Hippocampal formation (tissue), 2 donors: ENCODE measurements around the gene TOMM7.
"Not testable (repeated sequence)": the region's sequence is repeated elsewhere in the genome, so short reads cannot be mapped to it uniquely, and the experiment has no call there.

Experiments
- DNase-seq, 2 donors: peaks; one replicate each; lab custom pipeline; 2025; lab: John Stamatoyannopoulos, UW

The TOMM7 gene

DNA sequence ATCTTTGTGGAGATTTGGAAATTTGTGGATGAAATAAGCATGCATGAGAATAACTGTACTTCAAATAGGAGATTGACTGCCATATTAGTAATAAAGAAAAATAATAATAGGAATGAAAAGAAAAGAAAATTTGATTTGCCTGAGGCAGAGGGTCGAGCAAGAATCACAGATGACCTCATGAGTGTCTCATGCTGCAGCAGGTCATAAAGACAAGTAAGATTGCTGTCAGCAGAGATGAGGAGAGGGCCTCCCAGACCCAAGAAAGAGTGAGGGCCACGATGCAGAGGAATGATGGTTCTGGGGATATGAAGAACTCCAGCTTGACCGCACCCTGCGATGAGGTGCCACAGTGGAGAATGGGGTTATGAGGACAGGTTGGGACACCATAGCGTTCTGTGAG is 39.2 kb downstream of the TOMM7 start:
- DNase-seq, result no peak

DNA sequence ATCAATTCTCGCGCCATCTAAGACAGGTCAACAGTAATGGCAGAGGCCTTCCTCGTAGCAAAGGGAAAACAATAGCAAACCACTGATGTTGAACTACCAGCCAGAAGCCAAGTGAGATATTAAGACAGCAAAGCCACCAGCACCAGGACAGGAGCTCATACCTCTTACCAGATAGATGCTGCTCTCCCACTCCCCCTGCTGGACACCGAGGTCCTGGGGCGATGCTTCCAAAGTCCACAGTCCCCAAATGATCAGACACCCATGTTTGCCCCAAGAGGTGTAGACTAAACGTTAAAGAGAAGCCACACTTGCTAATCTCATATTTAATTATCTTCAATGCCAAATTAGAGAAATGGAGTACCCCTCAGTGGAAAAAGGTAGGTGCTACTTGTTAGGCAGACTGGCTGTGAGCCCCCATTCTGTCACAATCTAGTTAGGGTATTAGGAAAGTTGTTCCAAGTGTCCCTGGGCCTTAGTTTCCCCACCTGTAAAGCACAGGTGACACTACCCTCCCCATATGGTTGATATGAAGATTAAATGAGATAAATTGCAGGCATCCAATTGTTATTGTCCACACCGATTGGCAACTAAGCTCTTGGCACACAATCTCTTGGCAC is 39.9 kb downstream of the TOMM7 start:
- DNase-seq, result peak in 1 of 2 donors; percentile 7

DNA sequence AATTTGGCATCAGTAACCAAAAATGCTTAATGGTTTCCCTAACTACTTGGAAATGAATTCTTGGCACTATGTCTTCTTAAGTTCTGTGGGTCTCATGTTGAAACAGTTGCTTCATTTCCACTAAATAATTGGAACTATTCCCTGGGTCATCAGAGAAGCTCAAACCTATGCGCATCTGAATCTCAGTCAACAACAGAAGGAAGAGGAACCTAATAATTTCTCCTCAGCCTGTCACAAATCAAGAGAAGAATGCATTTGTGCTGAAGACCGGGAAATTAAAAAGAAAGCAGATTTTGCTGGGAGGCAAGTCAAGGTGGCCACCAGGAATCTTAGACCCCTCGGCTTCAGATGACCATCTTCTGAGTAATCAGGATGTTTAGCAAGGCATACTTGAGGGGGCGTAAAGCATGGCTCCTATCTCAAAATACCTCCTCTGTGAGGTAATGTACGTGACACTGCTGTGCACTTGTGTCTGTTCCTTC is 41.4 kb downstream of the TOMM7 start:
- DNase-seq, result no peak

DNA sequence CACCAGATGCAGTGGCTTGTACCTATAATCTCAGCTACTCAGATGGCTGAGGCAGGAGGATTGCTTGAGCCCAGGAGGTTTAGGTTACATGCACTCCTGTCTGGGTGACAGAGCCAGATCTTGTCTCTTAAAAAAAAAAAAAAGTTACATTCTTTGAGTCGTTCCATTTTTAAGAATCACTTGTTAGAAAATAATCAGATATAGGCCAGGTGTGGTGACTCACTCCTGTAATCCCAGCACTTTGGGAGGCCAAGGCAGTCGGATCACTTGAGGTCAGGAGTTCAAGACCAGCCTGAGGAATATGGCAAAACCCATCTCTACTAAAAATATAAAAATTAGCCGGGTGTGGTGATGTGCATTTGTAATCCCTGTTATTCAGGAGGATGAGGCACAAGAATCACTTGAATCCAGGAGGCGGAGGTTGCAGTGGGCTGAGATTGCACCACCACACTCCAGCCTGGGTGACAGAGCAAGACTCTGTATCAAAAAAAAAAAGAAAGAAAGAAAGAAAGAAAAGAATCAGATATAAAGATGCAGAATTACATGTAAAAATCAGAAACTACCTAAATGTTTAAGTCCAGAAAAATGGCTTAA is 42.8 kb downstream of the TOMM7 start:
- not testable (repeated sequence) for DNase-seq

DNA sequence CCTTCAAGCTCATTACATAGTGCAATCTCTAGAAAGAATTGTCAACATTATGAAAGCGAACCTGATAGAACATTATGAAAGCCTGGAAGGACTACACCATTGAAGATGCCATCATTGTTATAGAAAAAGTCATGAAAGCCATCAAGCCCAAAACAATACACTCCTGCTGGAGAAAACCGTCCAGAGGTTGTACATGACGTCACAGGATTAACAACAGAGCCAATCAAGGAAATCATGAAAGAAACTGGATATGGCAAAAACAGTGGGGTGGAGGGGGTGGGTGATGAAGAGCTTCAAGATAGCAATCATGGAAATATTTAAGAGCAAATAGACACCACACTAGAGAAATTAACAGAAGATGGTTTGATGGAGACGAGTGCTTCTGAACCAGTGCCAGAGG is 45.7 kb downstream of the TOMM7 start:
- DNase-seq, result no peak

DNA sequence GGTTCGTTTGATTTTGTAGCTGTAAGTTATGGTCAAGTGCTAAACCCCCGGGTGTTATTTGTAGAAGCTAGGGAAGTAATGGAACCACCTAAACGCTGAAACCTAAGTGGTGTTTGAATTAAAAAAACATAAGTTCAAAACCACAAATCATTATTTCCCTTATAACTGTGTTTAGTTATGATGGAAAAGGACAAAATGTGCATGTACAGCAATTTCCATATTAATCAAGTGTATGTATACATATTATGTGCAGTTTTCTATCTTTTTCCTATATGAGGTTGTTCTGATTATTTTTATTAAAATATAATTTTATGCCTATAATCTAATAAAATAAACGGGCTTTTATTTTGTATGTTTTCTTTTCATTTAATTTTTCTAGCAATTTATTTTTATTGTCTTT is 49.8 kb downstream of the TOMM7 start:
- no peak for DNase-seq

DNA sequence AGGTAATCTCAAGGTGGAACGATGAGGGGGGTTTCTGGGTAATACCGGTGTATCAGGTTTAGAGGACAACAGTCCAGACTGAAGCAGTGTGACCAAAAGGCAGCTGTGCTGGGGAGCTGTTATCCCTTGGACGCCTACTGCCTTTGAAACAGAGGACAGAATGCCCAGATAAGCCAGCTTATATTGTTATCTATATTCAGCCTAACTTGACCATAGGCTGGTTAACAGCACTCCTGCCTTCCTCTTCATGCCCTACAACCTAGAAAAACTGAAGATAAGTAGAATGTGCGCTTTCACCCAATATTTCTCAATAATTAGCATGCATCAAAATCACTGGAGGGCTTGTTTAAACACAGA is 50.8 kb downstream of the TOMM7 start:
- no peak for DNase-seq

DNA sequence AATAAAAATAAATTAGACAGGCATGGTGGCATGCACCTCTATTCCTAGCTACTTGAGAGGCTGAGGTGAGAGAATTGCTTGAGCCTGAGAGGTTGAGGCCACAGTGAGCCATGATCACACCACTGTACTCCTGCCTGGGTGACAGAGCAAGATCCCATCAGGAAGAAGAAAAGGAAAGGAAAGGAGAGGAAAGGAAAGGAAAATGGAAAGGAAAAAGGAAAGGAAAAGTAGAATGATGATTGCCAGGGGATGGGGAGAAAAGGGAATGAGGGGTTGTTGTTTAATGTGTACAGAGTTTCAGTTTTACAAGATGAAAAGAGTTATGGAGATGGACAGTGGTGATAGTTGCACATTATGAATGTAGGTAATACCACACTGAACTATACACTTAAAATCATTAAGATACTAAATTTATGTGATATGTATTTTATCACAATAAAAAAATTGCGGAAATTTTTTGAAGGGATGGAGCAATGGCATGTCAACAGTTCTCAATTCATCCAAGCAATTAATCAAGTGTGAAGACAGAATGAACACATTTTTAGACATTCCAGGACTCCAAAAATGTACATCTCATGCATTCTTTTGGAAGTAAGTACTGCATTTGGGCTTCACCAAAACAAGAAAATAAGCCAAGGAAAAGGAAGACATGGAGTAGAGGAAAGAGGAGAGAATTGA is 51.3 kb downstream of the TOMM7 start:
- no peak for DNase-seq

DNA sequence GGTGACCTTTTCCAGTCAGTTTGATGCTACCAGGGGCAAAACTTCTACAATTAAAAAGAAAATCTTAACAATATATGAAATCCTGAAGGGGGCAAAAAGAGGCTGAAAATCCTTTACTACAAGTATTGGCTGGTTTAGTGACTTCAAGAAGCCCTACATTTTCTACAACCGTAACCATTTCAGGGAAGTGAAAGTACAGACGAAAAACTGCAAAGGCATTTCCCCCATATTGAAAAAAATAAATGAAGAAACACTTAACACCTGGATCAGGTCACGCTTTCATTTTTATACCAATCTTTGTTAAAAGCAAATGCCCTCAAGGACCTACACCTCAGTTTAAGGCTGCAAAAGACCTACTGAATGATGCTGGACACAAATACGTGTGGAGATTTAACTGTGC is 57.0 kb downstream of the TOMM7 start:
- DNase-seq, result no peak
